ENCODE measurements around the gene SLC49A4.

- TF ChIP-seq CTCF (IDR thresholded peaks at IDR 0.05), result no peak
- no peak for TF ChIP-seq POLR2A (IDR thresholded peaks at IDR 0.05)
- no peak for TF ChIP-seq POLR2AphosphoS5 (IDR thresholded peaks at IDR 0.05)
- TF ChIP-seq EP300 (IDR thresholded peaks at IDR 0.05), result no peak
These were observed 64.3 kb downstream of the SLC49A4 start for GRCh38 chr3:122859021-122859805.

Data from upper lobe of left lung (tissue), 4 donors.